Lower leg skin (tissue), 4 donors: ENCODE measurements around the gene MTMR12. TPM values are rescaled to one million over a fixed set of nuclear protein-coding genes. Genes with fewer than 3 reads are reported as not detected.

ENCODE experiments used
- DNase-seq, 2 donors: peaks; one replicate each; pipeline ENCODE4 v3.0.0-alpha.2; 2019; ENCODE audit warnings: low spot score in 2 of 2
- H3K4me3 ChIP-seq: fragments of 200-600 bp; sonication (generic); 2 replicates; pipeline ENCODE4 v1.5.1; 2017; ENCODE audit warnings: mild to moderate bottlenecking, low read depth; ENCODE audit not compliant: poor library complexity, severe bottlenecking
- CTCF ChIP-seq, 3 donors: fragments of 450-650 bp; IDR thresholded peaks; one replicate each; pipeline ENCODE4 v1.5.1; 2016; ENCODE audit warnings: antibody characterized with exemption in 3 of 3, mild to moderate bottlenecking in 3 of 3, moderate library complexity in 2 of 3
- POLR2A ChIP-seq, 2 donors: fragments of 450-650 bp; IDR thresholded peaks; one replicate each; pipeline ENCODE4 v1.6.1; 2016 to 2017; ENCODE audit warnings: antibody characterized with exemption in 2 of 2, mild to moderate bottlenecking in 1 of 2, moderate library complexity in 1 of 2
- WGBS, 2 donors: methylation state at CpG; one replicate each; pipeline ENCODE4 v1.1.5; 2018; 5-methylcytosine and 5-hydroxymethylcytosine counted together
- intact Hi-C: fragments of 100-400 bp; cut with DNase I; formaldehyde crosslinking; loops from one replicate; pipeline ENCODE4 v1.15.0; 2023; ENCODE audit warnings: low total_unique reads
- total RNA-seq, 4 donors: library from RNA; depleted of rRNA; stranded (reverse); fragments of >200 nt; gene quantifications; one replicate each; pipeline ENCODE4 v1.1.0, GENCODE V29; 2016

MTMR12 gene
- total RNA-seq, 4 donors from 2014 or later: 23.1 to 36.2 (median 33.4) TPM

- no peak overlapping the region for H3K4me3 ChIP-seq
- no peak for DNase-seq
- intact Hi-C loops: no loop called here
- TF ChIP-seq CTCF (IDR thresholded peaks at IDR 0.05) (no peak), POLR2A (IDR thresholded peaks at IDR 0.05) (no peak)
- WGBS, 2 donors: 90 to 95% methylated on average over 9 of the region's 9 CpGs
Measured at GRCh38 chr5:32353420-32353819, 40.7 kb upstream of the MTMR12 start.

GRCh38 chr5:32352685-32353084 is 39.9 kb upstream of the MTMR12 start:
- DNase-seq: no peak
- no peak overlapping the region for H3K4me3 ChIP-seq
- 84 to 97% methylated on average over 8 of the region's 8 CpGs for WGBS, 2 donors
- intact Hi-C loops: no loop called here
- TF ChIP-seq CTCF (IDR thresholded peaks at IDR 0.05): no peak
- TF ChIP-seq POLR2A (IDR thresholded peaks at IDR 0.05): no peak

GRCh38 chr5:32346869-32347268 is 34.1 kb upstream of the MTMR12 start:
- WGBS, 2 donors: 72 to 92% methylated on average over 2 of the region's 2 CpGs
- intact Hi-C loops: no loop called here
- no peak overlapping the region for H3K4me3 ChIP-seq
- no peak for DNase-seq
- TF ChIP-seq CTCF (IDR thresholded peaks at IDR 0.05) (no peak), POLR2A (IDR thresholded peaks at IDR 0.05) (no peak)

GRCh38 chr5:32343058-32343672 is 30.4 kb upstream of the MTMR12 start:
- intact Hi-C loops: no loop called here
- no peak overlapping the region for H3K4me3 ChIP-seq
- TF ChIP-seq POLR2A (IDR thresholded peaks at IDR 0.05) (no peak), CTCF (IDR thresholded peaks at IDR 0.05) (no peak)
- DNase-seq: no peak
- WGBS, 2 donors: 90 to 97% methylated on average over 2 of the region's 2 CpGs

GRCh38 chr5:32342656-32343055 is 29.9 kb upstream of the MTMR12 start:
- DNase-seq: no peak
- 56 to 57% methylated on average over 4 of the region's 4 CpGs for WGBS, 2 donors
- TF ChIP-seq POLR2A (IDR thresholded peaks at IDR 0.05) (no peak), CTCF (IDR thresholded peaks at IDR 0.05) (no peak)
- intact Hi-C loops: no loop called here
- no peak overlapping the region for H3K4me3 ChIP-seq

GRCh38 chr5:32339878-32340277 is 27.1 kb upstream of the MTMR12 start:
- intact Hi-C loops: loop anchor here (10.0 kb wide), 1 partner anchor 105 kb away; no protein-coding TSS in a partner anchor
- TF ChIP-seq POLR2A (IDR thresholded peaks at IDR 0.05): no peak
- TF ChIP-seq CTCF (IDR thresholded peaks at IDR 0.05): no peak
- 71 to 88% methylated on average over 4 of the region's 4 CpGs for WGBS, 2 donors
- H3K4me3 ChIP-seq: no peak overlapping the region
- no peak for DNase-seq
